Brain pericyte (primary cell): Measurements from ENCODE around the gene RNASE7.
"Not testable (repeated sequence)": the region's sequence is repeated elsewhere in the genome, so short reads cannot be mapped to it uniquely, and the experiment has no call there.

ENCODE experiments used
- DNase-seq: peaks from one replicate; pipeline ENCODE4 v3.0.0-alpha.2; 2012; ENCODE audit warnings: low read depth, low spot score

Gene RNASE7, protein sequence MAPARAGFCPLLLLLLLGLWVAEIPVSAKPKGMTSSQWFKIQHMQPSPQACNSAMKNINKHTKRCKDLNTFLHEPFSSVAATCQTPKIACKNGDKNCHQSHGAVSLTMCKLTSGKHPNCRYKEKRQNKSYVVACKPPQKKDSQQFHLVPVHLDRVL

DNA sequence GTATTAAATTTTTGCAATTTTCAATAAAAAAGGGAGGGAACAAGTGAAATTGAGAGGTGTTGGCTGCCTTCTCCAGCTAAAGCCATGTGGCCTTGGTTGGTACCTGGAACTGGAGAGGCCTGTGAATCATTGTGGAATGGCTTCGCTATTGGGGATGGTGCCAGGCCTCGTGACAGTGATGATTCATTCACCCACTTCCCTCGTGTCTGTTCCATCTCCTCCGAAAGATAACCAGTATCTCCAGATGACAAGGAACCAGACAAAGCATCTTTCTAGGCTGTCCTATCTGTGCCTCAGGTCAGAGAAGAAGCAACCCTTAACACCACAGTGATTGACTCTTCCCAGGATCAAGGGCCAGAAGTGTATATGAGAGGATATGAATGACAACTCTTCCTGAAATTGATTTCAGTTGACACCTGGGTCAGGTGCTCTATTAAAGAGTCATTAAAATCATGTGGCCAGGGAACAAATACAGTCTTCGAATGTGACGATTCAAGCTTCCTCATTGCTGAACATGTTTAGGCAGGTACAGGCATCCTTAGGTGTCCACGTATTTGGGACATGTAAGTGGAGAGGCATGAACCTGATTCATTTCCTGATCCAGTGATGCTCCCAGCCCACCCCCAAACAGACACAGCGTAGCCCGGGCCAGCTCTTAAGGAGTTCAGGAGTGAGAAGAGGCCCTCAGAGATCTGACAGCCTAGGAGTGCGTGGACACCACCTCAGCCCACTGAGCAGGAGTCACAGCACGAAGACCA, at the start of gene RNASE7:
RNASE7 (plus strand) TSS at position 687 of the 758 bp plus-strand sequence. CDS start 631 bp downstream, outside the sequence.
- no peak for DNase-seq

DNA sequence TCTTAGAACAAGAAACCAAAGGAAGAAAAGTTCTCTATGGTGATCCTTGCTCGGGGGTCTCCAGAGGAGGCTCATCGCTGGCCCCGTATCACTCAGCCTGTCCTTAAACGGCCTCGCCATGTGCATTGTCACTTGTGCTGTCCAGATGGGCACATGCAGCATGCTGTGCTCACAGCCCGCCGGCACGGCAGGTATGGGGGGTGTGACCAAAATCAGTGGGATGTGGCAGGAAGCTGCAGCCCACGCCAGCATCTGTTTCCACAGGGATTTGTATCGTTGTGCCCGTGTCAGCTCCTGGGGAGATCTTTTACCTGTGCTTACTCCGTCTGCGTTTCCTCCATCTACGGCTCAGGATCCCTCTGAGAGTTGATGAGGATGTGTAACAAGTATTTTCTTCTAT, 45.6 kb upstream of the RNASE7 start:
- no peak for DNase-seq

DNA sequence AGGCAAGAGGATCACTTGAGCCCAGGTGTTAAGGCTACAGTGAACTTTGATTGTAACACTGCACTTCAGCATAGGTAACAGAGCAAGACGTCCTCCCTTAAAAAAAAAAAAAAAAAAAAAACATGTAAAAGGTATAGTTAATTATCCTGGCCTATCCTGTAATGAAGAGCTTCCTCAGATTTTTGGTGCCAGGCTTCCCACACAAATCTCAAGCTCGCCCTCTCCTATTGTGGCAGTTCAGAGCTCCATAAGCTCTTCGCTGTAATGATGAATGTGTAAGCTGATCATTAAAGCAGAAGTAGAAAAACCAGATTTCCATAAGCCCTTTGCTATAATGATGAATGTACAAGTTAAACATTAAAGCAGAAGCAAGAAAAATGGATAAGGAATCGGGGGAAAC, 45.0 kb upstream of the RNASE7 start:
- no peak for DNase-seq

DNA sequence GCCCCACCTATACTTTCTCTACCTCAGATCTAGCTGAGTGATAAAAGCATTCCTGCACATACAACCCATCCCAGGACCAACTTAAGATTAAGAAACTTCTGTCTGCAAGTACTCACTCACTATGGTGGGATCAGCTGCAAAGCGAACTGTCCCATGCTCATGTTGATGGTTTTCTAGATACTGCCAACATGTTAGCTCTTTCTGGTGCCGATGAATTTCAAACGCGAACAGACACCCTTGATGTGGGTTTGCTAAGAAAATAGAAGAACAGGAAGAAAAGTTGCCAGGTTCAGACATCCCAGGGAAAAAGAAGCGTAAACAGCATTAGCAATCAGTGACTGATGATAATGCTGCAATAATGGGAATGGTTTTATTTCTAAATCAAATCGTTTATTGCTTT, 44.6 kb upstream of the RNASE7 start:
- no peak for DNase-seq

DNA sequence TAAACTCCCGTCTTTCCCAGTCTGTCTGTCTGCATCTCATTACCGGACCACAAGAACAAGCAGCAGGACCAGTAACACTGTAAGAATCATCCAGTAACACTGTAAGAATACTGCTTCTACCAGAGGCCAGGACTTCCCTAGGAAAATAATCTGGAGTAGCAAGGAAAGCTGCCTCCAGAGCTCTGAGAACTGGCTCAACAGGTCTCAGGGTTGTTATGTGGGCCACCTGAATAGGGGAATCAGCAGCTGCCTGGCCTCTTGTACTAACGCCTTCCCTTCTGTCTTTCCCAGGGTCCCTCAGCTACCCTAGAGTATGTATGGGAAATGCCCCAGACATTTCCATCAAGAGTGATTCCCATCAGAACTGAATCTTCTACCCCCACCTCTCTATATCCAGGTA, 44.0 kb upstream of the RNASE7 start:
- no peak for DNase-seq

DNA sequence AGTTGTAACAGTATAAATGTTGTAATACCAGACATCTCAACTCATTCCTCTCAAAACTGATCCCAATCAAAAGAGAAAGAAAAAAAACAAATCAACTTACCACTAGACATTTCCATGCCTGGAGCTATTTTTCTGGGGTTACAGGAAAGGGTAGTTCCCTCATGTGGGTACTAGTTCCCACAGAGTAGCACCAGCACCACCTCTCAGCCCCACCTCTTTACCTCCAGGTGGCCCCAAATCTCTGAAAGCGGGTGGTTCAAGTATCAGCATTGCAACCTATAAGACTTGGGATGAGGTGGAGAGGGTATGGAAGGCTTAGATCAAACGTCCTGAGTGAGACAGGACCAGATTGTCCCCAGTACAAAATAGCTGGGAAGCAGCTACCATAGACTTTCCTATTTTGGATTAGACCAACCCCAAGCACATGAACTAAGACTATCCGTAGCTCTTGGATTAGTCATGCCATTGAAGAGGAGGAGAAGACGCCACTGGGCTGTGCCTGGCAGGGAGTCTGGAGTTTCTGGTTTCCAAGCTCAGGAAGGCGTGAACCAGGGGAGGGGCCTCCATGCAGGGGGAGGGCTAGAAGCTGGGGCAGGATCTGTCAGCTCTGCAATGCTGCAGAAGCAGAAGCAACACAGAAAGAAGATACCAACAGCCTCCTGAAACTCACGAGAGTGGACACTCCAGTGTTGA, 43.3 kb upstream of the RNASE7 start, which contains the start of gene SLC39A2:
SLC39A2 (plus strand) TSS at position 620 of the 693 bp plus-strand sequence. CDS start 154 bp downstream, outside the sequence.
- DNase-seq, result no peak

DNA sequence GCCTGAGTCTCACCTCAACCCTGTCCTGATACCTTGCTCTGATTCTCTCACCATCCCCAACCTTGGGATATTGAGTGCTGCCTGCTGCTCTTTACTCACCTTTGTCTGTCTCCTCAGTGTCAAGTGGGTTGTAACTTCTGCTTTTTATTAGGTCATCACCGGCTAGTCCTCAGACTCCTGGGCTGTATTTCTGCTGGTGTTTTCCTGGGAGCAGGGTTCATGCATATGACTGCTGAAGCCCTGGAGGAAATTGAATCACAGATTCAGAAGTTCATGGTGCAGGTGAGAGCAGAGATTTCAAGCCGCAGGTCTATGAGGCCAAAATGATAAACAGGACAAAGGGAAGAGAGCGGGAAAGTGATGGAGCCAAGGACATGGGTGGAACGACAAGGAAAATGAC, 42.6 kb upstream of the RNASE7 start:
- DNase-seq, result no peak

DNA sequence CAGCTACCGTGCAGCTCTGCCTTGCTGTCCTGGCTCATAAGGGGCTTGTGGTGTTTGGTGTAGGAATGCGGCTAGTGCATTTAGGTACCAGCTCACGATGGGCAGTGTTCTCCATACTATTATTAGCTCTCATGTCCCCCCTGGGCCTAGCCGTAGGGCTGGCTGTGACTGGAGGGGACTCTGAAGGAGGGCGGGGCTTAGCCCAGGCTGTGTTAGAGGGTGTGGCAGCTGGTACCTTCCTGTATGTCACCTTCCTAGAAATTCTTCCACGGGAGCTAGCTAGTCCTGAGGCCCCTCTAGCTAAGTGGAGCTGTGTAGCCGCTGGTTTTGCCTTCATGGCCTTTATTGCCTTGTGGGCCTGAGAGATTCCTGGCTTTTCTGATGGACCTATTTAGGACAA, 40.9 kb upstream of the RNASE7 start:
- no peak for DNase-seq

DNA sequence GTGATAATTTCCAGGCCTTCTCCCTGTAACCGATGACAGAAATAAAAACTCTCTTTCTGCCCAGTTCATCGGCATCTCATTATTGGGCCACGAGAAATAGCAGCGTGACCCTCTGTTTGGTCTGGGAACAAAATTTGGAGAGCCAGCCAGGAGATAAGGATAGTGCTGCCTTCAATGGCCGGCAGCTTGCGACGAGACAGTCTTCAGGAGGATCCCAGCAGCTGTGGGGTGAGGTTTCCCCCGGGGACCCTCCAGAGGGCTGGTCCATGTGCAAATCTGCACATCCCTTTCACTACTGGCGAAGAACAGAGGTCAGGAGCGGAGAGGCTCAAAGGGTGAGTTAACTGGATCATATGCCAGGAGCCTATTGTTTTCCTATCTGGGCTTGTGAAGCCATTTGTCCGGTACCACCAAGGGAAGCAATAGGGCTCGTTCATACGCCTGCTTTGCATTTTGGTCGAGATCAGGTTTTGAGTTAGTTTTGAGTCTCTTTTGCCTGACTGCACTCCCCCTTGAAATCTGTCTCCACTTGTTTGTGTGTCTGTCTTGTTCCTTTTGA, 38.3 kb upstream of the RNASE7 start:
- no peak for DNase-seq

DNA sequence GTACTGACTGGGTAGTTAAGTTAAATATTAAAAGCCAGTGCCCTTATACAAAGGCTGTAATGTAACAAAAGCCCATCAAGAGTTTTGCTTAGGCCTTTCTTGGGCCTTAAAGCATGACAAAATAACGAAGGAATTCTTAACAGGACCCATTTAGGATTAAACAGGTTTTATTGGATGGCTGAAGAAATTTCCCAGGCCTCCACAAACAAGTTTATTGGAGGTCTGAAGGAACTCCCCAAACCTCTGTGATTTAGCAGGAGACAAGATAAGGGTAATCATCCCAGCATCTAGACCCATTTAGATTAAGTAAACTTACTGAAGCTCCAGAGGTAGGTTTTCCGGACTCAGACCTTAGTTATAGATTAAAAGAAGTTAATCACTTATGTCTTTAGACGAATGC, 32.4 kb upstream of the RNASE7 start:
- not testable (repeated sequence) for DNase-seq

DNA sequence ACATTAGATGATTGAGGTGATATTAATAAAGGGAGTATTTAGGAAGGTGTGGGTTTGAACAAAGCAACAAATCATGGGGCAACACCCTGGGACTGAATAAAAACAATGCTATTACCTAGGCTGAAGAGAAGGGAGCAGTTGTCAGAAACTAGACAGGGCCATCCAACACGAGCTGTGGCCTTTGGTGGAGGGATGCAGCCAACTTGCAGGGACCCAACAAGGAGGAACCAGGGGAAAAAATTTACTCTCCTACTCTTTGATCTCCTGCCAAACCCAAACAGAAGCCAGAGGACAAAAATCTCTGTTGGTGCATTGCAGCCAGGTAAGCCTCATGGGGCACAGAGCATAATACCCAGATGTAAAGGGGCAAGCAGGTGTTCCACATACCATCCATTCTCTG, 31.0 kb upstream of the RNASE7 start:
- no peak for DNase-seq

DNA sequence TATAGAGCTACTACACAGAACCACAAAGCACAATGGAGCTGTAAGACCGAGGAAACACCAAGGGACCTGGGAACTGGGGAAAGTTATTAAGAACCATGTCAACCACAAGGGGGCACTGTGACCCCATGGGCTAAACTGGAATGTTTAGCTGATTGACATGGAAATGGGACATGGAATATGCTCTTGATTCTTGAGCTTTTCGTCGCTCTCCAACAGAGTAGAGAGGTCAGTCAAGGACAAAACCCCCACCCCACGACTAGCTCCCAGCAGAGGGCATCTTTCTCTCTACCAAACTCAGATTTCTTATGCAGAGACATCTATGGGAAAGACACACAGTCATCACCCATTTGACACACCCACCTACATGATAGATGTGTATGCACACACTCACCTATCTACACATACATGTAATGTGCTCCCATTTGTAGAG, 27.4 kb upstream of the RNASE7 start:
- DNase-seq, result peak; percentile 62

DNA sequence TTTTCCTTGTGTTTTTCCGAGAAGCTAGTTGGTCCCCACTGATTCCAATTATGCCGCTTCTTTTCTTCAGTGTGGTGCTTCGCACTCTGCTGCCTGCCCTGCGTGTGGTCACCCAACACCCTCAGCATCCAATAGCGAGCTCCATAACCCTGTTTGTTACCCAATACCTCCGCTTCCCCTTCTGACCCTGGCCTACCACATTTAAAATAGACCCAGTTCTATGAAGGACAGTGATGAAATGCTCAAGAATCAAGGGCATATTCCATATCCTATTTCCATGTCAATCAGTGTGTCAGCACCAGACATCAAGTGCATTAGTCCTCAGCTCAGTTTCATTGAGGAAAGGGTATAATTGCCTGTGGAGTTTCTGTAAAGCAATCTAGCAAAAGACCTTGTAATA, 26.9 kb upstream of the RNASE7 start:
- no peak for DNase-seq

DNA sequence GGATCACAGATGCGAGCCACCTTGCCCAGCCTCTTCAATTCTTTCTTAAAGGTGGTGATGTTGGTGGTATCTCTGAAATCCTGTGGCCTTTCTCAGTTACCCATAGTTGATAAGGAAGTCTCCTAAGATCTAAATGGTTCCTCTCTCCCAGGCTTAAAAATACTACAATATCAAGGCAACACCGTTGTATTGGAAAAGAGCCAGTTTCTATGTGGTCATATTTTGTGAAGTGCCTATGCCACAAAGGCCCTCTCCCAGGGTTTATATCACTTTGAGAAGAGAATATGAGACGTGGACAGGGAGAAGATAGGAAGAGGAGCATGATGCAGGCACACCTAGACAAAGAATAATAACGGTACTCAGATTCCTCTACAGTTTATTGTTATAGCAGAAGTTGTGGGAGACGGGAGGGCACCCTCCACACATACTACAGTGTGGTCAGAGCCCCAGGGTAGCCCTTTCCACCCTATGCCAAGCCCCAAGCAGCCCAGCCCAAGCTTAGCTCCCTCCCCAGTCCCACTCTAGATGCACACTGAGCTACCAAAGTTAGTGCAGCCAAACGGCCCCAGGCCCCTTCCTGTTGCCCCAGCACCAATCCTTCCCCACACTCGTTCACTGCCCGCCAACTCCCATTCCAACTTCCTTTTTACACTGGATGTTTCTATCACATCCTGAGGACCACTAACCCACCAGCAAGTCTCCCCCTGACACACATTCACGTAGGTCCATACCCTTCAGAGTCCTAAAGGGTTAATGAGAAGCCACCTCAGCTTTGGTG, 25.6 kb upstream of the RNASE7 start:
- DNase-seq, result no peak

DNA sequence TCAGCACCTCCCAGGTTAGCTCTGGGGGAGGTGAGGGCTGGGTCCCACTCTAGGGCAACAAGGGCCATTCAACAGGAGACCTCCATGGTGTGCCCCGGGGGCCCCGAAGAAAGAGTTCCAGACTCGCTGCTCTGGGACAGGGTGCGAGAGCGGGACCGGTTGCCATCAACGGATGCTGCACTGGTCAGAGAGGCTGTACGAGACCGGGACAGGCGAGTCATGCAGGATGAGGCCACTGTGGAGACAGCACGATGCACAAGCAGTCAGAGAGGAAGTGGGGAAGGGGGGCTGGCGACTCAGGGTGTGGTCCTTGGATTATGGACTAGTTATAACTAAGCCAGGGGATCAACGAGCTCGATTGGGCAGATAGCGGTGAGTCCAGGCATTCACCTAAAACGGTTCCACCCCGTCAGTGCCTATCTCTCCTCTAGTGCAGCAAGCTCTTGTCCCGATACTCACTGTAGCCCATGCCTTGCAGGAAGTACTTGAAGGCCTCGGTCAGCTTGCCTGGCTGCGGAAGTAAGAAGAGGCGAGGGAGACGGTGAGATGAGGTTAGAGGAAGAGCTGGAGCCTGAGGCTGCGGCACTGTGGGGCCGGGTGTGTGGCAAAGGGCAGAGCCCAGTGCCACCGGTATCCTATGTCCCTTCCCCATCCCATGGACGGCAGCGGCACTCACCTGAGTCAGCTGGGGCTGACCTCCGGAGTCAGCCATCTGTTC, 24.5 kb upstream of the RNASE7 start:
- DNase-seq, result no peak

DNA sequence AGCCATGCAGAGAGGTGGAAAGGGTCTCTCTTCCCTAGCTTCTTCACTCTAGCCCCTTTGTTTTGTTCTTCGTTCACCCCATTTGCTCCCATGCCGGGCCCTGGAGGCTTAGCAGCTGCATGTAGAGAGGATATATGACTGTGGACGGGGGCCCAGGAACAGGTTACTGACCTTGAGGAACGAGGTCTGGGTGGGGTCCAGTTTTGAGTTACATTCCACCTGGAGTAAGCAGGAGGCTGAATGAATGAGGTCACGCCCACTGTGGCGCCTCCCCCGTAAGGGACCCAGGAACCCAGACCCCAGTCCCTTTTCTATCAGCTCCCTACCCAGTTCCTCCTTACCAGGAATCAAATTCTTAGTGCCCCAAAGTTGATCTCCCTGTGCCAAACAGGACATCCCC, 23.9 kb upstream of the RNASE7 start:
- DNase-seq, result no peak

DNA sequence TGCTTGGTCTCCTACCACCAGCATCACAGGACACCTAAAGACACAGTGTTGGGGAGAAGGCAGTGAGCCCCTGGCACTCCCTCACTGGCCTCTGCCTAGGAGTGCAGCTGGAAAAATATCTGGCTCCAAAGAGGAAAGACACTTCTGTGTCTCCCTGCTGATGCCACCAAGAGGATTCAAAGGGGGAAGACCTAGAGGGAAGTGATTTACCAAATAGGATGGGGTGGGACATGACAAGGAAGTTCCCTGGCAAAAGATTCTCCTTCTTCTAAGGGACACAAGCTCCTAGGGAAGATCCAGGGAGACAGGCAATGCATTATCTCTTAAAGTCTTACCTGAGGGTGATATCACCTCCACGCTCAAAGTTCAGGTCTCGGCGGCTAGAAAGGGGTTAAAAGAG, 23.4 kb upstream of the RNASE7 start:
- DNase-seq, result no peak

DNA sequence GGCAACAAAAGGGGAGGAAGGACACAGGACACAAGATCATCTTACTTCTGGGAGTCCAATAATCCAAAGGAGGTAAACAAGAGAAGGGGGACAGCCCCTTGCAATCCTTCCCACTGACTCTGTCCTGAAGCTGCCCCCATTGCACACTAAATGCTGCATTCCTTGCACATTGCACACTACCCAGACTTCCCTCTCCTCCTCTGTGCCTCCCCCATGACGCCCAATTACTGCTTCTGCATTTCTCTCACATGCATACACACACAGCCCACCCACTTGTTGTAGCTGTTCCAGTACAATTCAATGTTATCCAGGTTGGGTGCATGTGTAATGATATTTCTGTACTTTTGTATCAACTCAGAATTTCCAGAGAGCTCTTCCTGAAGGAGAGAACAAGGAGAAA, 22.8 kb upstream of the RNASE7 start:
- DNase-seq, result no peak

DNA sequence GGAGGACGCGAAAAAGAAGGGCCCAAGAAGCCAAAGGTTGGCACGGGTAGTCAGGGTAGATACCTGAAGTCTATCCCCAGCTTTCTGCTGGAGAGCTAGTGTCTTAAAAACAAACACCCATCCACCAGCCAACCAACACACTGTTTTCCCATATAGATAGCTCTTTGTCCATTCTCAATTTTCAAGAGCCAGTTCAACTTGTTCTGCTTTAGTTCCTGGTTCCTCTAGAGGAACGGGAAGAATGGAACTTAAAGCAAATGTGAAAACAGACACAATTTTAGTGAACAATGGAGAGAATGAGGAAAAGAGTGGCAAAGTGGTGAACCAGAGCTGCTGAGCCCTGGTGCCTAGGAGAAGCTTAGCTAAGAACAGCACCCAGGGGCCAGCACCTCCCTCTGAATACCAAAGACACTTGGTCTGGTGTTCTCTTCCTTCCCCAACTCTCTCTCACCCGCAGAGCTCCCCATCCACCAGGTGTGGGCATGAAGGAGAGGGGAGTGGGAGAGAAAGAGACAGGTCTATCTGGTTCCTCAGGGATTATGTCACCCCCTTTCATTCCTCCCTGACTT, 21.1 kb upstream of the RNASE7 start:
- DNase-seq, result no peak

DNA sequence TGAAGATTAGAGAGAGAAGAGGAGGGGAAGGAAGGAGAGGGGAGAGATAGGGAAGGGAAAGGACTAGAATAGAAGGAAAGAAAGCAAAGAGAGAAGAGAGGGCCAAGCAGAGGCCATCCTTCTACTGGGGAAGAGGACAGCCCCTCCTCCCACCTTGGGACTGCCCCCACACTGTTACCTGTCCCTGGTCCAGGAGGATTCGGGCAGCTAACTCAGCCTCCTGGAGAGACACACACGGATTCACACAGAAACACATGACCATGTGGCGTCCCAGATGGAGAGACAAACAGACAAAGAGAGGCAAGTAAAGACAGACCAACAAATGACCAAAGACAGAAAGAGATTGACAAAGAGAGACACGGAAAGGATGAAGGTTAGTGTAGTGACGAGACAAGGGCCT, 19.5 kb upstream of the RNASE7 start:
- no peak for DNase-seq

DNA sequence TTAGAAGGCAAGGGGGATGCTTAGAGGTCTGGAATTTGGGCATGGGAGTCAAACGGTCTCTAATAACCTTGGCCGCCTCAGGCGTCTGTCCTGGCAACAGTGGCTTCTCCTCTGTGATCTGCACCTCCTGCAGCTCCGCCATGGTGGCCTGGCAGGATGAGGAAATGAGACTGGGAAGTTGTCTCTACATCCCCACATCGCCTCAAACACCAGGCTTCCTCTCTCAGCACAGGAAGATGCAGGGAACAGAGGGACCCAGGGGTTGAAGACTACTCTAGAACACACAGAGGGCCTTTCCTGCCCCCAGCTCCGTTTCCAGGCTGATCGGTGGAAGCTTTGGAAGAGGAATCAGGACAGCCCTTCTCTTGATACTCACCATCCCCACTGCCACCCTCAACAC, 19.0 kb upstream of the RNASE7 start:
- no peak for DNase-seq
